ENCODE results near the gene SLC50A1. TPM values are rescaled to one million over a fixed set of nuclear protein-coding genes. Genes with fewer than 3 reads are reported as not detected.

SLC50A1 gene
- total RNA-seq, 1 experiment from 2014 or later = 75.2 TPM

DNA sequence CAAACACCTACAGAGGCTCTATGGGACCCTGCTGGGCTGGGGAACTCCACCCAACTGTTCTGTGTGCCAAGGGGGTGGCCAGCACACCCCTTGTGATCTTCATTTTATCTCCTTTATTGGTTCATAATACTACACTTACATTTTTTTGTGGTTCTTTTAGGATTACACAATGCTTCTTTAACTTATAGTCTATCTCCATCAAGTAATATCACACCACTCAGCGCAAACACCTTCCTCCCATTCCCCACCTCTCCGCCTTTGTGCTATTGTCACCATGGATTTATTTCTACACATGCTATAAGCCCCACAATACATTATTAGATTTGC lies 41.1 kb upstream of the SLC50A1 start:
- no peak overlapping the region for H2AFZ ChIP-seq (ENCODE audit: low read length)
- no peak for DNase-seq
- no peaks in the 10 kb centered on the region for H3K27me3 ChIP-seq (ENCODE audit: low read length)
- no peaks in the 10 kb centered on the region for H3K9me2 ChIP-seq (replicated peaks; ENCODE audit: low read length)
- no peak overlapping the region for H3K27ac ChIP-seq (ENCODE audit: low read length)
- H3K79me2 ChIP-seq (ENCODE audit: low read length) = no peaks in the 10 kb centered on the region
- H3K9me3 ChIP-seq (ENCODE audit: low read length) = no peaks in the 10 kb centered on the region
- intact Hi-C loops (cut with micrococcal nuclease) = loop anchor here (1.0 kb wide), 2 partner anchors 29 to 41 kb away; partner anchors contain the start of gene SLC50A1
- ATAC-seq = no peak
- POLR2A ChIA-PET (ENCODE audit: unreplicated experiment) = no interaction called here
- no peak overlapping the region for H3K9ac ChIP-seq (ENCODE audit: low read length)
- peaks cover 9% of the 10 kb centered on the region for H3K4me1 ChIP-seq (ENCODE audit: insufficient read depth, low read length)
- TF ChIP-seq EZH2 (IDR thresholded peaks at IDR 0.05; ENCODE audit: low read length, unreplicated experiment) = no peak
- TF ChIP-seq EZH2phosphoT487 (IDR thresholded peaks at IDR 0.05; ENCODE audit: borderline replicate concordance, low read length) = no peak
- no peak for TF ChIP-seq CTCF (conservative IDR thresholded peaks at IDR 0.05; ENCODE audit: low read depth, low read length)
- H4K20me1 ChIP-seq (ENCODE audit: low read length) = no peaks in the 10 kb centered on the region
- no TSS peak for BruUV-seq (replicated peaks)
- CTCF ChIA-PET = interaction anchor here (1.2 to 1.9 kb wide), 3 partner anchors 41 to 78 kb away, joined by 3 to 12 read pairs (median 10); partner anchors contain the start of gene KRTCAP2
- H3K4me2 ChIP-seq (ENCODE audit: low read length) = no peak overlapping the region
- no peak overlapping the region for H3K4me3 ChIP-seq (ENCODE audit: low read length)
- no peaks in the 10 kb centered on the region for H3F3A ChIP-seq (ENCODE audit: low read length, unreplicated experiment)
- no peaks in the 10 kb centered on the region for H3K36me3 ChIP-seq (ENCODE audit: low read depth, low read length)

GRCh38 chr1:155099331-155099730 lies 36.3 kb upstream of the SLC50A1 start:
- H3K27me3 ChIP-seq (ENCODE audit: low read length) = no peaks in the 10 kb centered on the region
- no peaks in the 10 kb centered on the region for H3K79me2 ChIP-seq (ENCODE audit: low read length)
- no peak overlapping the region for H2AFZ ChIP-seq (ENCODE audit: low read length)
- no peak overlapping the region for H3K4me3 ChIP-seq (ENCODE audit: low read length)
- H3K36me3 ChIP-seq (ENCODE audit: low read depth, low read length) = no peaks in the 10 kb centered on the region
- TF ChIP-seq EZH2phosphoT487 (IDR thresholded peaks at IDR 0.05; ENCODE audit: borderline replicate concordance, low read length) = no peak
- no peak for TF ChIP-seq CTCF (conservative IDR thresholded peaks at IDR 0.05; ENCODE audit: low read depth, low read length)
- TF ChIP-seq EZH2 (IDR thresholded peaks at IDR 0.05; ENCODE audit: low read length, unreplicated experiment) = no peak
- H3K27ac ChIP-seq (ENCODE audit: low read length) = no peak overlapping the region
- BruUV-seq (replicated peaks) = no TSS peak
- ChIA-PET CTCF (no interaction called here), POLR2A (ENCODE audit: unreplicated experiment) (no interaction called here)
- no peak overlapping the region for H3K9ac ChIP-seq (ENCODE audit: low read length)
- intact Hi-C loops (cut with micrococcal nuclease) = no loop called here
- H3K4me2 ChIP-seq (ENCODE audit: low read length) = no peak overlapping the region
- ATAC-seq (no peak), DNase-seq (no peak)
- H4K20me1 ChIP-seq (ENCODE audit: low read length) = no peaks in the 10 kb centered on the region
- H3K9me3 ChIP-seq (ENCODE audit: low read length) = no peaks in the 10 kb centered on the region
- no peaks in the 10 kb centered on the region for H3K4me1 ChIP-seq (ENCODE audit: insufficient read depth, low read length)
- no peaks in the 10 kb centered on the region for H3F3A ChIP-seq (ENCODE audit: low read length, unreplicated experiment)
- no peaks in the 10 kb centered on the region for H3K9me2 ChIP-seq (replicated peaks; ENCODE audit: low read length)

DNA sequence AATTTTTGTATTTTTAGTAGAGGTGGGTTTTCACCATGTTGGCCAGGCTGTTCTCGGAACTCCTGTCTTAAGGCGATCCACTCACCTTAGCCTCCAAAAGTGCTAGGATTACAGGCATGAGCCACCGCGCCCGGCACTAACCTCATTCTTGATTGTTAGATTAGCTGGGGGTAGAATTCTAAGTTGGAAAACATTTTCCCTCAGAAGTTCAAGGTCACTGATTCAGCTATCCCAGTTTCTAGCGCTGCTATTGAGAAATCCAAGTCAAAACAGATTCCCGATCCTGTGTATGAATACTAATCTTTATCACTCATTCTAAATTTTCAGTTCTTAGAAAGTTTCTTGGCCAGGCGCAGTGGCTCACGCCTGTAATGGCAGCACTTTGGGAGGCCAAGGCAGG lies 32.3 kb upstream of the SLC50A1 start:
- DNase-seq (no peak), ATAC-seq (no peak)
- no peaks in the 10 kb centered on the region for H3K4me1 ChIP-seq (ENCODE audit: insufficient read depth, low read length)
- H3K9ac ChIP-seq (ENCODE audit: low read length) = no peak overlapping the region
- TF ChIP-seq EZH2phosphoT487 (IDR thresholded peaks at IDR 0.05; ENCODE audit: borderline replicate concordance, low read length) (no peak), EZH2 (IDR thresholded peaks at IDR 0.05; ENCODE audit: low read length, unreplicated experiment) (no peak), CTCF (conservative IDR thresholded peaks at IDR 0.05; ENCODE audit: low read depth, low read length) (no peak)
- H3K27ac ChIP-seq (ENCODE audit: low read length) = no peak overlapping the region
- no peaks in the 10 kb centered on the region for H4K20me1 ChIP-seq (ENCODE audit: low read length)
- no peaks in the 10 kb centered on the region for H3F3A ChIP-seq (ENCODE audit: low read length, unreplicated experiment)
- H3K9me2 ChIP-seq (replicated peaks; ENCODE audit: low read length) = no peaks in the 10 kb centered on the region
- H3K4me2 ChIP-seq (ENCODE audit: low read length) = no peak overlapping the region
- no peak overlapping the region for H3K4me3 ChIP-seq (ENCODE audit: low read length)
- no TSS peak for BruUV-seq (replicated peaks)
- ChIA-PET CTCF (no interaction called here), POLR2A (ENCODE audit: unreplicated experiment) (no interaction called here)
- no peaks in the 10 kb centered on the region for H3K27me3 ChIP-seq (ENCODE audit: low read length)
- H3K9me3 ChIP-seq (ENCODE audit: low read length) = no peaks in the 10 kb centered on the region
- H2AFZ ChIP-seq (ENCODE audit: low read length) = no peak overlapping the region
- intact Hi-C loops (cut with micrococcal nuclease) = no loop called here
- no peaks in the 10 kb centered on the region for H3K36me3 ChIP-seq (ENCODE audit: low read depth, low read length)
- no peaks in the 10 kb centered on the region for H3K79me2 ChIP-seq (ENCODE audit: low read length)

Measured in PC-3 (cell line).